Stimulated activated memory B cell treated with anti-CD40 and anti-IgM and Interleukin-4, amounts not matched to agents 10 μg/mL and 1 μg/mL and 100 μg/mL, for 72 hours (primary cell): Measurements from ENCODE around the gene STX1A.

Experiments
- ATAC-seq: fragments of 150-1000 bp; cut with Tn5 transposase; 2 replicates; pipeline ENCODE4 v1.10.0; 2021
- H3K27ac Mint-ChIP-seq: one replicate; pipeline ENCODE4 v1.8.0; 2022; ENCODE audit warnings: mild to moderate bottlenecking, mixed read lengths
- H3K27me3 Mint-ChIP-seq: one replicate; pipeline ENCODE4 v1.8.0; 2022; ENCODE audit warnings: mixed read lengths
- H3K36me3 Mint-ChIP-seq: one replicate; pipeline ENCODE4 v1.8.0; 2022; ENCODE audit warnings: mixed read lengths
- H3K4me1 Mint-ChIP-seq: one replicate; pipeline ENCODE4 v1.8.0; 2022; ENCODE audit warnings: mixed read lengths
- H3K4me3 Mint-ChIP-seq: one replicate; pipeline ENCODE4 v1.8.0; 2022; ENCODE audit warnings: mild to moderate bottlenecking, moderate library complexity, mixed read lengths
- H3K9me3 Mint-ChIP-seq: one replicate; pipeline ENCODE4 v1.8.0; 2022; ENCODE audit warnings: mixed read lengths

The STX1A gene

DNA sequence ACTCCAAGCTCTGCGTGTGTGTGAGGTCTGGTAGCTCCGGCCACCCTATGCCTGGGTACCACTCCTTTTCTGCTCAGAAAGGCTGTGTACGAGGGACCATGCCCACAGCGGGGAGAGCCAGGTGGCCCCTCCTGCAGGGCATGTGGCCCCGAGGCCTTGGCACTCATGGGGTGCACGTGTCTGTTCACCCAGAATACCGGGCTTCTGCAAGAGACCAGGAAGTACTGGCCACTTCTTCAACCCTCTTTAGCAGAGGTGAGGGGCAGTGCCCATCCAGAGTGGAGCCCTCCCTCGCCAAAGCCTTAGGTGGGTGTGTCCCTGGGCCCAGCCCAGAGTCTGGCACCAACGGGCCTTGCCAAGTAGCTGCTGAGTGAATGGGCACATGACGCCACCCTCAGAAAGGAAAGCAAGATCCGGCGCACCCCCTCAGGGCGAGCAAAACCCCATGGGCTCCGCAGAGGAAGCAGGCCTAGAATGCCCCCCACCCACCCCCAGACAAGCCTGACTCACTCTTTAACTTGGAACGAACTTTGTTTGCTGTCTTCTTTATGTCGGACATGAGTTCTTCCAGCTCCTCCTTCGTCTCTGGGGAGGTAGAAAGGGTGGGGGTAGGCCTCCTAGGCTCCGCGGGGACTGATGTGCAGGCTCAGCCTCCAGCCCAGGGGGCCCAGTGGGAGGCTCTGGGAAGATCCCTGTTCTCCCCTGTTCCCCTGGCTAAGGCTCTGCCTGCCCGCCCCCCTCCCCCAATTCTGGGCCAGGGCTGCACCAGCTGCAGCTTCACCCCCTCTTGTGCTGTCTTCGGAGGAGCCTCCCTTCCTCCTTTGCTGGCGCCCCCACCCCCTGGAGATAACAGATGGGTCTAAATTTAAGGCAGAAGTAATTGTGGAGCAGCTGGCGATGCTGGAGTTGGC, 14.6 kb downstream of the STX1A start:
- H3K36me3 Mint-ChIP-seq: peaks cover 16% of the 10 kb centered on the region
- no peak overlapping the region for H3K27ac Mint-ChIP-seq
- H3K4me1 Mint-ChIP-seq: peaks cover 26% of the 10 kb centered on the region
- peaks cover 17% of the 10 kb centered on the region for H3K27me3 Mint-ChIP-seq
- no peaks in the 10 kb centered on the region for H3K9me3 Mint-ChIP-seq
- no peak overlapping the region for H3K4me3 Mint-ChIP-seq
- no peak for ATAC-seq

DNA sequence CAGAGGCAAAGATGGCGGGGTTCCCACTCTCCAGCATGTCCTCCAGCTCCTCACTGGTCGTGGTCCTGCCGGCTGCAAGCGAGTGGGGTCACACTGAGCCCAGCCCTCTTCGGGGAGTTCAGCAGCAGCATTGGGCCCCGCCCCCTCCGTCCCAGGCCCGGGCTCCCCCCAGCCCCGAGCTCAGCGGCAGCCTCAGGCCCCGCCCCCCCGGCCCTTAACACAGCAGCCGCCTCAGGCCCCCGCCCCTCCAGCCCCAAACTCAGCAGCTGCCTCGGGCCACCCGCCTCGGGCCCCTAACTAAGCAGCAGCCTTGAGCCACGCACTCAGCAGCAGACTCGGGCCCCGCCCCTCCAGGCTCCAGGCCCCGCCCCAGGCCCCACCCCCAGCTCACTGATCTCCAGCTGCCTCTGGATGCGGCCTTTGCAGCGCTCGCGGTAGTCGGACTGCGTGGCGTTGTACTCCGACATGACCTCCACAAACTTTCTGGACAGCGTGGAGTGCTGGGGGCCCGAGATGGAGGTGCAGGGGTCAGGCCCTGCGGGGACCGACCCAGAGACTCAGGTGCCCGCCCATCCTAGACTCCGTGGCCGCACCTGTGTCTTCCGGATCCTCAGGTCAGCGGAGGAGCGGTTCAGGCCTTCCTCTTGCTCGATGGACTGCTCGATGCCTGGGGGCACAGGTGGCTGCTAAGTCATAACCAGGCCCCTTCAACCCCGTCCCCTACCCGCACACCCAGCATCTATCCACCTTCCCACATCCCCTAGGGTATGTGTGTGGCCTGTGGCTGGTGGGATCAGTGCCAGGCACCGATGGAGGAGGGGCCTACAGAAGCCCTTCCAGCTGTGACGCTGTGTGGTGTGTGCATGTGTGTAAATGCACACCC, 15.5 kb downstream of the STX1A start:
- peaks cover 17% of the 10 kb centered on the region for H3K27me3 Mint-ChIP-seq
- H3K36me3 Mint-ChIP-seq: peaks cover 25% of the 10 kb centered on the region
- peak; percentile 49 for ATAC-seq
- H3K9me3 Mint-ChIP-seq: no peaks in the 10 kb centered on the region
- no peak overlapping the region for H3K27ac Mint-ChIP-seq
- H3K4me1 Mint-ChIP-seq: peaks cover 26% of the 10 kb centered on the region
- peak overlapping the region; percentile 26 for H3K4me3 Mint-ChIP-seq

DNA sequence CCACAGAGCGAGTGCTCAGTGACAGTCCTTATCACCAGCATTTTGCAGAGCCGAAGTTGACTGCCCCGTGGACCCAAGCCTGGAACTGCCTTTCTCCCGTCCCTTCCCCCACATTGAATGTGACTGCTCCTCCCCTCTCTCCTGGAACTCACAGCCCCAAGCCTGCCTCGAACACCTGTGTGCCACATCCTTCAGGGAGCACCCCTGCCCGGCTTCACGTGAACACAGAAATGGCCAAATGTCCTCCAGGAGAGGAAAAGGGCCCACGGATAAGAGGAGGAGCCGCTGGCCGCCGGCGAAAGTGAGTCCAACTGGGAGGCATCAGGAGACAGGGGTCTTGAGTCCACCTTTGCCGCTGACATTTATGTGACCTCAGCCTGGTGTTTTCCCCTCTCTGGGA, 16.2 kb downstream of the STX1A start:
- Mint-ChIP-seq H3K4me3 (no peak overlapping the region), H3K27me3 (peaks cover 17% of the 10 kb centered on the region), H3K36me3 (peaks cover 33% of the 10 kb centered on the region), H3K9me3 (no peaks in the 10 kb centered on the region), H3K4me1 (peaks cover 26% of the 10 kb centered on the region), H3K27ac (no peak overlapping the region)
- ATAC-seq: no peak

- H3K27me3 Mint-ChIP-seq: peaks cover 17% of the 10 kb centered on the region
- no peak overlapping the region for H3K27ac Mint-ChIP-seq
- H3K4me1 Mint-ChIP-seq: peaks cover 26% of the 10 kb centered on the region
- no peak for ATAC-seq
- H3K4me3 Mint-ChIP-seq: no peak overlapping the region
- peaks cover 36% of the 10 kb centered on the region for H3K36me3 Mint-ChIP-seq
- no peaks in the 10 kb centered on the region for H3K9me3 Mint-ChIP-seq
Measured at GRCh38 chr7:73702665-73703064, 16.8 kb downstream of the STX1A start.

- Mint-ChIP-seq H3K36me3 (peaks cover 40% of the 10 kb centered on the region), H3K27me3 (peaks cover 17% of the 10 kb centered on the region)
- ATAC-seq: no peak
Measured at GRCh38 chr7:73702226-73702625, 17.2 kb downstream of the STX1A start.

DNA sequence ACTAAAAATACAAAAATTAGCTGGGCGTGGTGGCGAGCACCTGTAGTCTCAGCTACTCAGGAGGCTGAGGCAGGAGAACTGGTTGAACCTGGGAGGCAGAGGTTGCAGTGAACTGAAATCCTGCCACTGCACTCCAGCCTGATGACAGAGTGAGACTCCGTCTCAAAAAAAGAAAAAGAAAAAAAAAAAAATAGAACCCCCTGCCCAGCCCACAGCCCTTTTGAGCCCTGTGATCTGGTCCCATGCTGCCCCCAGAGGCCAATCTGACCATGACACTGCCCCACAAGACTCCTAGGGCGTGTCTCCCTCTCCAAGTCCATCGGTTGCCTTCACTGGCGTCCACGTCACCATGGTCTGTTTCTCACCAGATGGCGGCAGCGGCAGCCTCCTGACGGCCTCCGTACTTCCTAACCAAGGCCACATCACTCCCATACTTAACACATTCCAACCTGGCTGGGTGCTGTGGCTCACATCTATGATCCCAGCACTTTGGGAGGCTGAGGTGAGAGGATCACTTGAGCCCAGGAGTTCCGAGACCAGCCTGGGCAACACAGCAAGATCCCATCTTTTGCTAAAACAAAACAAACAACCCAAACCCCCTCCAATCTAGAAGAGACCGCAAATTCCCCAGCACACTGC, 18.0 kb downstream of the STX1A start:
- Mint-ChIP-seq H3K27me3 (peaks cover 17% of the 10 kb centered on the region), H3K4me3 (no peak overlapping the region), H3K4me1 (peaks cover 15% of the 10 kb centered on the region), H3K36me3 (peaks cover 48% of the 10 kb centered on the region), H3K27ac (no peak overlapping the region), H3K9me3 (no peaks in the 10 kb centered on the region)
- ATAC-seq: no peak

More at GRCh38 chr7:73702226-73702625, 17.2 kb downstream of the STX1A start:
- Mint-ChIP-seq H3K27ac (no peak overlapping the region), H3K4me1 (peaks cover 22% of the 10 kb centered on the region), H3K9me3 (no peaks in the 10 kb centered on the region), H3K4me3 (no peak overlapping the region)

- Mint-ChIP-seq H3K9me3 (no peaks in the 10 kb centered on the region), H3K27ac (no peak overlapping the region), H3K27me3 (peaks cover 17% of the 10 kb centered on the region), H3K4me3 (no peak overlapping the region), H3K36me3 (peaks cover 56% of the 10 kb centered on the region), H3K4me1 (peaks cover 6% of the 10 kb centered on the region)
- no peak for ATAC-seq
Measured at GRCh38 chr7:73700581-73701134, 18.8 kb downstream of the STX1A start.

DNA sequence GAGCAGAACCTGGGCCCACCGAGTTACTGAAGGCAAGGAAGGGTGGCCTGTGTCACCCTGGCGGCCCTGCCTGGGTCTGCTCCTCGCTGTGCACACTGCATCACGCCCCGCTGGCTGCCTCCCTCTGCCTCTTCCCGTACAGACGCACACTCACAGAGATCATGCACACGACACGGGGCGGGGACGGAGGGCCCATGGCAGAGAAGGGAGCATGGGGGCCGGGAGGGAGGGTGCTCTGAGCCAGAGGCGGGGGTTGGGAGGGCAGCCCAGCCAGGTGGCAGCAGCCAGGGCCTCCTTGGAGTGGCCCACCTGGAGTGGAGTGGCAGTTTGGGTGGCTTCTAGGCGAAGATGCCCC, 19.4 kb downstream of the STX1A start:
- Mint-ChIP-seq H3K4me1 (peaks cover 6% of the 10 kb centered on the region), H3K36me3 (peaks cover 62% of the 10 kb centered on the region), H3K27me3 (peaks cover 17% of the 10 kb centered on the region), H3K4me3 (no peak overlapping the region), H3K9me3 (no peaks in the 10 kb centered on the region), H3K27ac (no peak overlapping the region)
- no peak for ATAC-seq

DNA sequence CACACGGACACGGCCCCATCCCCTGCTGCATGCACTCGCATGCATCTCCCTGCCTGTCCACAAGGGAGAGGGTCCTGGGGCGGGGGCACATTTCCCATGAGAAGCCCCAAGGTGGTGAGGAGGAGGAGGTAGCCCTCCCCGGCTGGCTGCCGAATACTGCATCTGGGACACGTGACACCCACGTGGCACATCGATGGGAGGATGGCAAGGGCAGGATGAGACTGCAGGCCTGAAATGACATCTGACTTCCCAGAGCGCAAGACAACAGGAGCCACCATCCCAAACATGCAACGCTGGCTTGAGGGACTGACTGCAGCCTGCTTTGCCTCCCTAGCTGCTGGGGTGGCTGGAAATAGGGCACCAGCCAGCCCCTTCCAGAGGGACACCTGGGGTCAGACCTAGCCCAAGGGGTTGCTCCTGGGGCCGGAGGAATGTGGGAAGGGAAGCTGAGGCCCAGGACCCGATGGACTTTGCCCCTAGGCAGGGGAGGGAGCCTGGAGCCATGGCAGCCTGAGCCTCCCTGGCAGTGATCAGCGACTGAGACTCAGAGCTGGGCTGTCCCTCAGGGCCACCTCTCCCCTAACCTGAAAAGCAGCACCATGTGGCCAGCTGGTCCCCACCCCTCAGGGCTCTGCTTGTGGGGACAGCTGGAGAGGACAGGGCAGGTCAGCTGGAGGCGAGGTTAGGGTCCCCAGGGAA, 19.9 kb downstream of the STX1A start:
- no peak overlapping the region for H3K4me3 Mint-ChIP-seq
- peaks cover 17% of the 10 kb centered on the region for H3K27me3 Mint-ChIP-seq
- no peak overlapping the region for H3K27ac Mint-ChIP-seq
- no peak for ATAC-seq
- no peaks in the 10 kb centered on the region for H3K9me3 Mint-ChIP-seq
- peaks cover 6% of the 10 kb centered on the region for H3K4me1 Mint-ChIP-seq
- H3K36me3 Mint-ChIP-seq: peaks cover 67% of the 10 kb centered on the region

GRCh38 chr7:73698410-73698809, 21.1 kb downstream of the STX1A start:
- ATAC-seq: no peak
- Mint-ChIP-seq H3K4me1 (peaks cover 4% of the 10 kb centered on the region), H3K4me3 (no peak overlapping the region), H3K36me3 (peaks cover 73% of the 10 kb centered on the region), H3K9me3 (no peaks in the 10 kb centered on the region), H3K27ac (no peak overlapping the region), H3K27me3 (peaks cover 15% of the 10 kb centered on the region)

DNA sequence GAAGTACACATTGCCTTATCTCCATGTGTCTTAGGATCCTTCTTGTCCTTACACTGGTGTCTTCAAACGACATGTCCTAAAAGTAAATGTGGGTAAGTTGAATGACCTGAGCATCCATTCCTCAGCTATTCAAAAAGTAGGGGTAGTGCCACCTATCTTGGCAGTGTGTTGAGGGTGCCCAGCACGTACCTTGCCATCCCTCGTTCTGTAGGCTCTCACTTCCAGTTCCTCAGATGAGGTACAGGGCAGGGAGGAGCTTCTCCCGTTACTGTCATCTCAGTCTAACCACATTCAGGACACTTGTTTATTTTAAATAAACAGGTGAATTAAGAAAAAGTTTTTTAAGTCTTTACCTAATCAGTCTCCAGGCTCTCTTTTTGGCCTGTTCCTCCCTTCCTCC, 23.1 kb downstream of the STX1A start:
- Mint-ChIP-seq H3K4me3 (no peak overlapping the region), H3K4me1 (no peaks in the 10 kb centered on the region), H3K9me3 (no peaks in the 10 kb centered on the region), H3K27ac (no peak overlapping the region), H3K36me3 (peaks cover 77% of the 10 kb centered on the region), H3K27me3 (no peaks in the 10 kb centered on the region)
- no peak for ATAC-seq

- no peak overlapping the region for H3K4me3 Mint-ChIP-seq
- H3K9me3 Mint-ChIP-seq: no peaks in the 10 kb centered on the region
- peaks cover 20% of the 10 kb centered on the region for H3K4me1 Mint-ChIP-seq
- no peak overlapping the region for H3K27ac Mint-ChIP-seq
- peaks cover 72% of the 10 kb centered on the region for H3K36me3 Mint-ChIP-seq
- no peaks in the 10 kb centered on the region for H3K27me3 Mint-ChIP-seq
- no peak for ATAC-seq
Measured at GRCh38 chr7:73690646-73691045, 28.8 kb downstream of the STX1A start.

DNA sequence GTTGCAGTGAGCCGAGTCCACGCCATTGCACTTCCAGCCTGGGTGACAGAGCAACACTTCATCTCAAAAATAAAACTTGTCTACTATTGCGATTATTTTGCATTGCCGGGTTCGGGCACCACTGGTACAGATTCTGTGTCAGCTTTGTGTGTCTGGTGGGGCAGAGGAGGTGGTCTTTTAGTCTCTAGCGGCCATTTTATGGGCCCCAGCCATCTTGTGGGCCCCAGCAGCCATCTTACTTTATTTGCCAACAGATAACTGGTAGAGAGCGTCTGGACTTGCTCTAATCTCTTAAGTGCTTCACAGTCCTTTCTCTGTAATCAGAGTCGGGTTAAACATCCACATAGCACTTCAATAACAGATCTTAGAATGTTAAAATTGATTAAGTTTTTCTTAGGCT, 31.2 kb downstream of the STX1A start:
- H3K36me3 Mint-ChIP-seq: peaks cover 62% of the 10 kb centered on the region
- peaks cover 28% of the 10 kb centered on the region for H3K4me1 Mint-ChIP-seq
- H3K27ac Mint-ChIP-seq: no peak overlapping the region
- no peak for ATAC-seq
- H3K9me3 Mint-ChIP-seq: no peaks in the 10 kb centered on the region
- H3K4me3 Mint-ChIP-seq: no peak overlapping the region
- no peaks in the 10 kb centered on the region for H3K27me3 Mint-ChIP-seq

- peaks cover 52% of the 10 kb centered on the region for H3K4me1 Mint-ChIP-seq
- ATAC-seq: no peak
Measured at GRCh38 chr7:73685311-73685710, 34.2 kb downstream of the STX1A start.

More at GRCh38 chr7:73685311-73685710, 34.2 kb downstream of the STX1A start:
- H3K36me3 Mint-ChIP-seq: peaks cover 40% of the 10 kb centered on the region
- no peak overlapping the region for H3K27ac Mint-ChIP-seq
- no peaks in the 10 kb centered on the region for H3K9me3 Mint-ChIP-seq
- H3K4me3 Mint-ChIP-seq: no peak overlapping the region
- no peaks in the 10 kb centered on the region for H3K27me3 Mint-ChIP-seq
